CD14-positive monocyte (primary cell): ENCODE measurements around the gene B4GALT7. TPM values are rescaled to one million over a fixed set of nuclear protein-coding genes. Genes with fewer than 3 reads are reported as not detected.

Source experiments
- DNase-seq, 3 donors: peaks; one replicate each; pipeline ENCODE4 v3.0.0-alpha.2; 2011 to 2022
- H2AFZ ChIP-seq: 2 replicates; pipeline ENCODE4 v1.6.0; 2012; ENCODE audit warnings: mild to moderate bottlenecking, low read depth, low read length, inconsistent platforms; ENCODE audit not compliant: insufficient read depth, poor library complexity, severe bottlenecking
- H3K27ac ChIP-seq, 2 donors: 1 replicate in 1 of 2; 2 replicates in 1 of 2; pipeline ENCODE4 v1.5.1; 2012 to 2013; ENCODE audit warnings: low read length in 2 of 2, control low read depth in 1 of 2, inconsistent platforms in 1 of 2, low read depth in 1 of 2, mild to moderate bottlenecking in 1 of 2
- H3K27me3 ChIP-seq, 2 donors: one replicate each; pipeline versions ENCODE4 v1.6.0 to v1.6.1; 2011 to 2013; ENCODE audit warnings: low read length in 2 of 2; ENCODE audit not compliant: control insufficient read depth in 2 of 2, insufficient read depth in 2 of 2
- H3K36me3 ChIP-seq, 2 donors: replicated peaks in 1 of 2; 1 replicate in 1 of 2; 2 replicates in 1 of 2; pipeline versions ENCODE4 v1.5.1 to v1.6.1; 2012 to 2013; ENCODE audit warnings: low read length in 2 of 2, control low read depth in 1 of 2, inconsistent platforms in 1 of 2, mild to moderate bottlenecking in 1 of 2; ENCODE audit not compliant: insufficient read depth in 2 of 2, control insufficient read depth in 1 of 2
- H3K4me1 ChIP-seq, 2 donors: 1 replicate in 1 of 2; 2 replicates in 1 of 2; pipeline versions ENCODE4 v1.5.1 to v1.6.1; 2012 to 2013; ENCODE audit warnings: low read length in 2 of 2, control low read depth in 1 of 2, inconsistent platforms in 1 of 2, mild to moderate bottlenecking in 1 of 2, moderate library complexity in 1 of 2; ENCODE audit not compliant: insufficient read depth in 2 of 2, control insufficient read depth in 1 of 2
- H3K4me2 ChIP-seq: replicated peaks from 2 replicates; pipeline ENCODE3; 2012; ENCODE audit warnings: low read length, moderate library complexity, mild to moderate bottlenecking; ENCODE audit not compliant: poor library complexity, severe bottlenecking; ENCODE audit errors: extremely low read depth
- H3K4me3 ChIP-seq, 3 experiments: fragments of 200-600 bp in 1 of 3; sonication (generic) in 1 of 3; replicated peaks in 1 of 3; 1 replicate in 2 of 3; 2 replicates in 1 of 3; pipeline ENCODE4 v1.5.1; 2011 to 2013; ENCODE audit warnings: low read length in 3 of 3, mild to moderate bottlenecking in 3 of 3, control low read depth in 2 of 3, low read depth in 2 of 3, inconsistent platforms in 1 of 3, moderate library complexity in 1 of 3
- H3K79me2 ChIP-seq: 2 replicates; pipeline ENCODE4 v1.6.0; 2012; ENCODE audit warnings: mild to moderate bottlenecking, control low read depth, inconsistent platforms, low read length, moderate library complexity; ENCODE audit not compliant: insufficient read depth
- H3K9ac ChIP-seq: 2 replicates; pipeline ENCODE4 v1.6.0; 2017; ENCODE audit warnings: low read length, mild to moderate bottlenecking; ENCODE audit not compliant: insufficient read depth, poor library complexity, severe bottlenecking
- H3K9me3 ChIP-seq, 2 donors: replicated peaks in 1 of 2; 1 replicate in 1 of 2; 2 replicates in 1 of 2; pipeline versions ENCODE4 v1.5.1 to v1.6.1; 2012 to 2013; ENCODE audit warnings: low read length in 2 of 2, control low read depth in 1 of 2; ENCODE audit not compliant: control insufficient read depth in 1 of 2, insufficient read depth in 1 of 2
- H4K20me1 ChIP-seq: 2 replicates; pipeline ENCODE4 v1.6.0; 2012; ENCODE audit warnings: mild to moderate bottlenecking, low read length, control low read depth, moderate library complexity; ENCODE audit not compliant: insufficient read depth
- H3K27ac Mint-ChIP-seq, 7 donors: one replicate each; pipeline ENCODE4 v1.8.0; 2020; ENCODE audit warnings: mild to moderate bottlenecking in 7 of 7, mixed read lengths in 7 of 7, moderate library complexity in 6 of 7, inconsistent platforms in 2 of 7
- H3K27me3 Mint-ChIP-seq, 3 donors: one replicate each; pipeline ENCODE4 v1.8.0; 2021 to 2022; ENCODE audit warnings: low read depth in 3 of 3, mild to moderate bottlenecking in 3 of 3, mixed read lengths in 3 of 3, moderate library complexity in 3 of 3, inconsistent platforms in 1 of 3
- H3K36me3 Mint-ChIP-seq, 2 donors: one replicate each; pipeline ENCODE4 v1.8.0; 2020; ENCODE audit warnings: mixed read lengths in 2 of 2, inconsistent platforms in 1 of 2, mild to moderate bottlenecking in 1 of 2
- H3K4me1 Mint-ChIP-seq: one replicate; pipeline ENCODE4 v1.8.0; 2020; ENCODE audit warnings: mild to moderate bottlenecking, mixed read lengths
- H3K4me3 Mint-ChIP-seq, 2 donors: one replicate each; pipeline ENCODE4 v1.8.0; 2020; ENCODE audit warnings: mild to moderate bottlenecking in 2 of 2, mixed read lengths in 2 of 2, moderate library complexity in 1 of 2
- H3K9me3 Mint-ChIP-seq, 7 donors: one replicate each; pipeline ENCODE4 v1.8.0; 2020 to 2022; ENCODE audit warnings: mixed read lengths in 7 of 7, mild to moderate bottlenecking in 6 of 7, moderate library complexity in 6 of 7, inconsistent platforms in 2 of 7
- CTCF ChIP-seq: fragments of 200-600 bp; IDR thresholded peaks from one replicate; pipeline ENCODE4 v1.8.0; 2022; ENCODE audit warnings: antibody characterized with exemption, mild to moderate bottlenecking
- WGBS: methylation state at CpG from one replicate; pipeline ENCODE4 v1.1.5; 2013; ENCODE audit warnings: missing lambda C conversion rate; ENCODE audit not compliant: insufficient coverage; 5-methylcytosine and 5-hydroxymethylcytosine counted together
- intact Hi-C, 2 donors: fragments of 100-400 bp; cut with micrococcal nuclease; formaldehyde crosslinking; loops; one replicate each; pipeline versions ENCODE4 v1.15.0 to v1.15.1; 2023
- polyA plus RNA-seq, 3 donors: library from polyadenylated mRNA; depleted of rRNA in 1 of 3; unstranded in 2 of 3; stranded (reverse) in 1 of 3; fragments of 300-500 nt in 2 of 3; fragments of >200 nt in 1 of 3; fragmentation: Illumina TruSeq in 2 of 3; gene quantifications; 1 replicate in 2 of 3; 2 replicates in 1 of 3; pipeline ENCODE4 v1.2.3, GENCODE V29; 2012 to 2021

Gene B4GALT7
- polyA plus RNA-seq, 3 donors, result 15.6 to 21.7 (median 18.8) TPM

DNA sequence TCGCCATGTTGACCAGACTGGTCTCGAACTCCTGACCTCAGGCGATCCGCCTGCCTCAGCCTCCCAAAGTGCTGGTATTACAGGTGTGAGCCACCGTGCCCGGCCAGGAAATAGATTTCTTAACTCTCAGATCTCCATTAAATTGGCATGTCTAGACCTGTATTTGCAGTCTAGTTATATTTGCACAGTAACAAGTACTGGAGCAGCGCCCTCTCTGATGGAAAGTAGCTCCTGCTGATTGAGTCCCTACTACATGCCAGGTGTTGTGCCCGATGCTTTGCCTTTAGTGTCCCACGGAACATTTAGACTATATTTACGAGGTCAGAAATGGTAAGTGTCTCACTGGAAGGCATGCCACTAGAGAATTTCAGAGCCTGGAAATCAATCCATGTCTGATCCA is 23.8 kb upstream of the B4GALT7 start:
- H3K27me3 ChIP-seq, result no peaks in the 10 kb centered on the region
- H4K20me1 ChIP-seq, result no peaks in the 10 kb centered on the region
- Mint-ChIP-seq H3K4me3 (no peak overlapping the region), H3K36me3 (no peaks in the 10 kb centered on the region), H3K4me1 (no peaks in the 10 kb centered on the region), H3K9me3 (peaks cover 0 to 3% (median 0%) of the 10 kb centered on the region in 7 donors), H3K27me3 (peaks cover 5 to 9% (median 6%) of the 10 kb centered on the region in 3 donors), H3K27ac (no peak overlapping the region)
- no peaks in the 10 kb centered on the region for H3K79me2 ChIP-seq
- no peak overlapping the region for H3K4me2 ChIP-seq
- TF ChIP-seq CTCF, result no peak
- no peaks in the 10 kb centered on the region for H3K4me1 ChIP-seq
- intact Hi-C loops, result no loop called here
- H3K9me3 ChIP-seq, result no peaks in the 10 kb centered on the region
- H3K36me3 ChIP-seq, result no peaks in the 10 kb centered on the region
- no peak overlapping the region for H3K27ac ChIP-seq
- H2AFZ ChIP-seq, result no peak overlapping the region
- no peak overlapping the region for H3K4me3 ChIP-seq
- WGBS, result 97% methylated on average over 8 of the region's 10 CpGs
- no peak for DNase-seq
- H3K9ac ChIP-seq, result no peak overlapping the region

DNA sequence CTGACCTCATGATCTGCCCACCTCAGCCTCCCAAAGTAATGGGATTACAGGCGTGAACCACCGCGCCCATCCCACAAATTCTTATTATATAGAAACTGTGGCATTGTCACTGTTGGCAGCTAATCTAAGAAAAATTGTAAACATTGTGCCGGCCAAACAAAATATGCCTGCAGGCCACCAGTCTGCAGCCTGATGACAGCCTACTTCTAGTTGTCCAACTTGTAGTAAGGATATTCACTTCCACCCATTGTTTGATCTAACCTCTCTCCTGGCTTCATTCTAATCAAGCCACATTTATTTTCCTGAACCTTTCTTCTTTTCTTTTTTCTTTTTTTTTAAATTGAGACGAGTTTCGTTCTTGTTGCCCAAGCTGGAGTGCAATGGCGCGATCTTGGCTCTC is 21.6 kb upstream of the B4GALT7 start:
- no peaks in the 10 kb centered on the region for H3K36me3 ChIP-seq
- no peak overlapping the region for H3K4me3 ChIP-seq
- H3K79me2 ChIP-seq, result no peaks in the 10 kb centered on the region
- no peaks in the 10 kb centered on the region for H3K4me1 ChIP-seq
- no peaks in the 10 kb centered on the region for H3K27me3 ChIP-seq
- 100% methylated on average over 1 of the region's 8 CpGs for WGBS
- Mint-ChIP-seq H3K9me3 (peaks cover 0 to 3% (median 0%) of the 10 kb centered on the region in 7 donors), H3K27ac (no peak overlapping the region), H3K27me3 (peaks cover 2 to 7% (median 3%) of the 10 kb centered on the region in 3 donors), H3K36me3 (no peaks in the 10 kb centered on the region), H3K4me1 (no peaks in the 10 kb centered on the region), H3K4me3 (no peak overlapping the region)
- no peaks in the 10 kb centered on the region for H3K9me3 ChIP-seq
- no peak for DNase-seq
- intact Hi-C loops, result no loop called here
- H3K4me2 ChIP-seq, result no peak overlapping the region
- H3K9ac ChIP-seq, result no peak overlapping the region
- no peaks in the 10 kb centered on the region for H4K20me1 ChIP-seq
- TF ChIP-seq CTCF, result no peak
- H3K27ac ChIP-seq, result no peak overlapping the region
- no peak overlapping the region for H2AFZ ChIP-seq
